Ovary (tissue), 9 donors: ENCODE results near the gene NEAT1. TPM values are rescaled to one million over a fixed set of nuclear protein-coding genes. Genes with fewer than 3 reads are reported as not detected.

Experiments
- DNase-seq, 5 donors: peaks; one replicate each; pipeline ENCODE4 v3.0.0-alpha.2; 2019 to 2020
- H3K27ac ChIP-seq, 2 donors: fragments of 200-600 bp; one replicate each; pipeline versions ENCODE4 v1.5.1 to v1.8.0; 2019 to 2022
- H3K27me3 ChIP-seq: fragments of 200-600 bp; one replicate; pipeline ENCODE4 v1.8.0; 2022
- H3K36me3 ChIP-seq: fragments of 200-600 bp; sonication (generic); one replicate; pipeline ENCODE4 v1.5.1; 2019
- H3K4me1 ChIP-seq: one replicate; pipeline ENCODE4 v1.8.1; 2013; ENCODE audit warnings: mild to moderate bottlenecking, moderate library complexity; ENCODE audit not compliant: insufficient read depth
- H3K4me3 ChIP-seq: fragments of 200-600 bp; sonication (generic); one replicate; pipeline ENCODE4 v1.5.1; 2017
- H3K9me3 ChIP-seq, 2 donors: fragments of 200-600 bp in 1 of 2; sonication (generic) in 1 of 2; one replicate each; pipeline versions ENCODE4 v1.5.1 to v1.8.1; 2013 to 2019; ENCODE audit warnings: mild to moderate bottlenecking in 1 of 2, moderate library complexity in 1 of 2
- CTCF ChIP-seq, 3 donors: fragments of 450-650 bp in 2 of 3; fragments of 200-600 bp in 1 of 3; IDR thresholded peaks; one replicate each; pipeline versions ENCODE4 v1.5.1 to v1.8.0; 2016 to 2022; ENCODE audit warnings: antibody characterized with exemption in 3 of 3, mild to moderate bottlenecking in 1 of 3
- EP300 ChIP-seq: sonication (generic); formaldehyde crosslinking; IDR thresholded peaks from one replicate; pipeline ENCODE4 v1.6.1; 2017; ENCODE audit warnings: antibody characterized with exemption
- POLR2A ChIP-seq: fragments of 450-650 bp; IDR thresholded peaks from one replicate; pipeline ENCODE4 v1.6.1; 2017; ENCODE audit warnings: antibody characterized with exemption, mild to moderate bottlenecking, moderate library complexity
- WGBS, 3 donors: extraction: QIAGEN DNeasy Blood & Tissue Kit in 1 of 3; methylation state at CpG; one replicate each; pipeline versions ENCODE4 v1.1.5 to v1.1.7; 2013 to 2017; 5-methylcytosine and 5-hydroxymethylcytosine counted together
- intact Hi-C, 4 donors: fragments of 100-400 bp; cut with DNase I; formaldehyde crosslinking; loops; one replicate each; pipeline versions ENCODE4 v1.11.0 to v1.15.1; 2022 to 2023
- polyA plus RNA-seq, 2 donors: library from polyadenylated mRNA; stranded (reverse); fragments of 200-250 nt in 1 of 2; fragments of 350-450 nt in 1 of 2; fragmentation: Illumina TruSeq in 1 of 2; extraction: RNeasy Lipid Tissue Mini Kit (QIAGEN cat#74804) in 1 of 2; gene quantifications; one replicate each; pipeline ENCODE4 v1.2.3, GENCODE V29; 2013 to 2014
- total RNA-seq, 7 donors: library from RNA; depleted of rRNA in 2 of 7; stranded (reverse); fragments of >200 nt in 2 of 7; fragmentation: NEBNext Ultra II Directional in 3 of 7; extraction: Animal tissue kit (Norgen Biotek cat#: 25700) in 3 of 7; gene quantifications; one replicate each; pipeline versions ENCODE4 v1.1.0 to v1.2.4, GENCODE V29; 2016 to 2023
- donor health status: DM: no; HTN: no; CAD: no; lungs with moderate emphysema.
- donor health status: DM: no; HTN: no; CAD: no.
- donor health status: Bipolar disorder and iron deficiency.
- donor health status: DM: yes; HTN: yes; CAD: no.
- donor health status: DM: no; HTN: no; CAD: no.
- donor health status: DM: yes; HTN: yes; CAD: no.

Gene NEAT1
- total and polyA plus RNA-seq, 9 donors: 175 to 850 (median 351) TPM

- peaks cover 23% of the 10 kb centered on the region for H3K4me1 ChIP-seq
- H3K27me3 ChIP-seq: no peaks in the 10 kb centered on the region
- H3K4me3 ChIP-seq: peak overlapping the region; percentile 86
- H3K27ac ChIP-seq: peak overlapping the region; percentile 96 to 97
- no peaks in the 10 kb centered on the region for H3K36me3 ChIP-seq
- DNase-seq: peak in 4 of 5 donors; percentile 52 to 62 (median 61)
- no peak for TF ChIP-seq EP300
- TF ChIP-seq CTCF (IDR thresholded peaks at IDR 0.05): no peak
- no peak for TF ChIP-seq POLR2A
- 16 to 26% (median 17%) methylated on average over 7 of the region's 7 CpGs for WGBS, 3 donors
- intact Hi-C loops: loop anchor here in 2 of 4 donors (5.0 kb wide), 1 partner anchor 37 kb away; the partner anchor contains the start of gene SLC25A45 (in 2 of the 2)
- no peaks in the 10 kb centered on the region for H3K9me3 ChIP-seq
Measured at GRCh38 chr11:65419460-65419771, 3.2 kb upstream of the NEAT1 start.

- WGBS, 3 donors: 2 to 3% (median 3%) methylated on average over 6 of the region's 6 CpGs
- no peak for TF ChIP-seq CTCF (IDR thresholded peaks at IDR 0.05)
- TF ChIP-seq EP300: peak; percentile 47
- peak; percentile 31 for TF ChIP-seq POLR2A
- Histone ChIP-seq H3K36me3 (no peaks in the 10 kb centered on the region), H3K4me3 (peak overlapping the region; percentile 86), H3K27ac (peak overlapping the region; percentile 96 to 97), H3K9me3 (no peaks in the 10 kb centered on the region), H3K4me1 (peaks cover 23% of the 10 kb centered on the region), H3K27me3 (no peaks in the 10 kb centered on the region)
- intact Hi-C loops: loop anchor here in 3 of 4 donors (5.0 kb wide), 3 partner anchors 38 to 77 kb away; partner anchors contain the start of genes SLC25A45 (in 2 of the 3) and MALAT1 (in 1 of the 3)
- peak; percentile 82 to 91 (median 89) for DNase-seq
Measured at GRCh38 chr11:65419772-65420481, 2.7 kb upstream of the NEAT1 start.

- 50 to 68% (median 59%) methylated on average over 2 of the region's 2 CpGs for WGBS, 3 donors
- H3K27ac ChIP-seq: peak overlapping the region; percentile 96 to 97
- peaks cover 23% of the 10 kb centered on the region for H3K4me1 ChIP-seq
- H3K36me3 ChIP-seq: no peaks in the 10 kb centered on the region
- H3K4me3 ChIP-seq: peak overlapping the region; percentile 86
- intact Hi-C loops: loop anchor here in 2 of 4 donors (5.0 kb wide), 2 partner anchors 57 to 77 kb away; partner anchors contain the start of gene MALAT1 (in 1 of the 2)
- no peaks in the 10 kb centered on the region for H3K27me3 ChIP-seq
- TF ChIP-seq POLR2A (no peak), CTCF (IDR thresholded peaks at IDR 0.05) (no peak), EP300 (no peak)
- DNase-seq: peak in 3 of 5 donors; percentile 17 to 31 (median 20)
- H3K9me3 ChIP-seq: no peaks in the 10 kb centered on the region
Measured at GRCh38 chr11:65420506-65420905, 2.1 kb upstream of the NEAT1 start.

- peak; percentile 88 to 95 (median 89) for DNase-seq
- intact Hi-C loops: loop anchor here in 2 of 4 donors (5.0 kb wide), 2 partner anchors 56 to 76 kb away; partner anchors contain the start of gene MALAT1 (in 1 of the 2)
- Histone ChIP-seq H3K27me3 (no peaks in the 10 kb centered on the region), H3K4me1 (peaks cover 21% of the 10 kb centered on the region), H3K4me3 (peak overlapping the region; percentile 86), H3K36me3 (no peaks in the 10 kb centered on the region), H3K27ac (peak overlapping the region; percentile 96 to 97), H3K9me3 (no peaks in the 10 kb centered on the region)
- TF ChIP-seq POLR2A (peak; percentile 57), CTCF (IDR thresholded peaks at IDR 0.05) (no peak), EP300 (peak; percentile 100)
- WGBS, 3 donors: 7 to 9% (median 7%) methylated on average over 15 of the region's 15 CpGs
Measured at GRCh38 chr11:65420979-65421793, 1.4 kb upstream of the NEAT1 start.
